ENCODE results near the gene CEBPE. TPM values are rescaled to one million over a fixed set of nuclear protein-coding genes. Genes with fewer than 3 reads are reported as not detected.

CEBPE gene
- total and polyA plus RNA-seq, 2 donors = 0.87 to 2.5 TPM

- DNase-seq (ENCODE audit: low read depth in 6 of 9, low spot score in 9 of 9) = no peak
- Histone ChIP-seq H3K4me1 (ENCODE audit: control insufficient read depth in 2 of 2, insufficient read depth in 2 of 2, low read length in 2 of 2) (peaks cover 13 to 32% of the 10 kb centered on the region in 2 donors), H3K36me3 (ENCODE audit: control insufficient read depth in 2 of 2, insufficient read depth in 2 of 2, low read length in 1 of 2) (peaks cover 59 to 72% of the 10 kb centered on the region in 2 donors), H3K9me3 (ENCODE audit: control insufficient read depth in 2 of 2, insufficient read depth in 1 of 2, low read length in 1 of 2) (no peaks in the 10 kb centered on the region), H3K27ac (ENCODE audit: low read depth in 1 of 2, low read length in 1 of 2) (peak overlapping the region in 1 of 2 donors; percentile 71), H3K27me3 (ENCODE audit: control insufficient read depth in 2 of 2, insufficient read depth in 1 of 2, low read length in 1 of 2) (no peaks in the 10 kb centered on the region), H3K4me3 (ENCODE audit: low read length in 2 of 2) (peak overlapping the region; percentile 67 to 82)
- 28% methylated on average over 10 of the region's 10 CpGs for WGBS
Observed at GRCh38 chr14:23070262-23071129, 48.6 kb downstream of the CEBPE start.

- WGBS = 97% methylated on average over 4 of the region's 4 CpGs
- DNase-seq (ENCODE audit: low read depth in 6 of 9, low spot score in 9 of 9) = no peak
- Histone ChIP-seq H3K4me1 (ENCODE audit: control insufficient read depth in 2 of 2, insufficient read depth in 2 of 2, low read length in 2 of 2) (peaks cover 13 to 32% of the 10 kb centered on the region in 2 donors), H3K4me3 (ENCODE audit: low read length in 2 of 2) (no peak overlapping the region), H3K9me3 (ENCODE audit: control insufficient read depth in 2 of 2, insufficient read depth in 1 of 2, low read length in 1 of 2) (no peaks in the 10 kb centered on the region), H3K36me3 (ENCODE audit: control insufficient read depth in 2 of 2, insufficient read depth in 2 of 2, low read length in 1 of 2) (peaks cover 57 to 72% of the 10 kb centered on the region in 2 donors), H3K27me3 (ENCODE audit: control insufficient read depth in 2 of 2, insufficient read depth in 1 of 2, low read length in 1 of 2) (no peaks in the 10 kb centered on the region), H3K27ac (ENCODE audit: low read depth in 1 of 2, low read length in 1 of 2) (peak overlapping the region in 1 of 2 donors; percentile 52)
Observed at GRCh38 chr14:23069413-23069806, 49.6 kb downstream of the CEBPE start.

GRCh38 chr14:23068789-23069412, 50.2 kb downstream of the CEBPE start:
- H3K27ac ChIP-seq (ENCODE audit: low read depth in 1 of 2, low read length in 1 of 2) = peak overlapping the region in 1 of 2 donors; percentile 52
- no peak overlapping the region for H3K4me3 ChIP-seq (ENCODE audit: low read length in 2 of 2)
- H3K9me3 ChIP-seq (ENCODE audit: control insufficient read depth in 2 of 2, insufficient read depth in 1 of 2, low read length in 1 of 2) = no peaks in the 10 kb centered on the region
- no peaks in the 10 kb centered on the region for H3K27me3 ChIP-seq (ENCODE audit: control insufficient read depth in 2 of 2, insufficient read depth in 1 of 2, low read length in 1 of 2)
- H3K36me3 ChIP-seq (ENCODE audit: control insufficient read depth in 2 of 2, insufficient read depth in 2 of 2, low read length in 1 of 2) = peaks cover 58 to 76% of the 10 kb centered on the region in 2 donors
- 45% methylated on average over 8 of the region's 8 CpGs for WGBS
- H3K4me1 ChIP-seq (ENCODE audit: control insufficient read depth in 2 of 2, insufficient read depth in 2 of 2, low read length in 2 of 2) = peaks cover 13 to 32% of the 10 kb centered on the region in 2 donors
- DNase-seq (ENCODE audit: low read depth in 6 of 9, low spot score in 9 of 9) = peak; percentile 55 to 91 (median 81)

- no peak for DNase-seq (ENCODE audit: low read depth in 6 of 9, low spot score in 9 of 9)
- Histone ChIP-seq H3K36me3 (ENCODE audit: control insufficient read depth in 2 of 2, insufficient read depth in 2 of 2, low read length in 1 of 2) (peaks cover 62 to 78% of the 10 kb centered on the region in 2 donors), H3K27ac (ENCODE audit: low read depth in 1 of 2, low read length in 1 of 2) (no peak overlapping the region), H3K4me1 (ENCODE audit: control insufficient read depth in 2 of 2, insufficient read depth in 2 of 2, low read length in 2 of 2) (peaks cover 13 to 32% of the 10 kb centered on the region in 2 donors), H3K27me3 (ENCODE audit: control insufficient read depth in 2 of 2, insufficient read depth in 1 of 2, low read length in 1 of 2) (no peaks in the 10 kb centered on the region), H3K4me3 (ENCODE audit: low read length in 2 of 2) (no peak overlapping the region), H3K9me3 (ENCODE audit: control insufficient read depth in 2 of 2, insufficient read depth in 1 of 2, low read length in 1 of 2) (no peaks in the 10 kb centered on the region)
- 94% methylated on average over 14 of the region's 14 CpGs for WGBS
Observed at GRCh38 chr14:23067847-23068788, 50.9 kb downstream of the CEBPE start.

Other genes starting within 250 kb of the CEBPE start
- 11.4 TPM for gene LRP10, start 247.5 kb downstream of the CEBPE start, total RNA-seq
- 18.6 TPM for gene LRP10, start 247.5 kb downstream of the CEBPE start, polyA plus RNA-seq
- 0.47 TPM for gene REM2, start 236.0 kb downstream of the CEBPE start, total RNA-seq
- gene REM2, start 236.0 kb downstream of the CEBPE start, polyA plus RNA-seq = 3.2 TPM
- gene RBM23, start 200.1 kb downstream of the CEBPE start, total RNA-seq = 85.2 TPM
- gene RBM23, start 200.1 kb downstream of the CEBPE start, polyA plus RNA-seq = 41.8 TPM
- 76.4 TPM for gene PRMT5, start 189.9 kb downstream of the CEBPE start, total RNA-seq
- 31.8 TPM for gene PRMT5, start 189.9 kb downstream of the CEBPE start, polyA plus RNA-seq
- gene HAUS4, start 162.2 kb downstream of the CEBPE start, total RNA-seq = 51.1 TPM
- gene HAUS4, start 162.2 kb downstream of the CEBPE start, polyA plus RNA-seq = 30.5 TPM
- gene AJUBA, start 136.7 kb downstream of the CEBPE start, total RNA-seq = 14.4 TPM
- gene AJUBA, start 136.7 kb downstream of the CEBPE start, polyA plus RNA-seq = 22.4 TPM
- gene C14orf93, start 109.1 kb downstream of the CEBPE start, total RNA-seq = 23.8 TPM
- gene C14orf93, start 109.1 kb downstream of the CEBPE start, polyA plus RNA-seq = 17.5 TPM
- gene PSMB5, start 84.4 kb downstream of the CEBPE start, total RNA-seq = 93.4 TPM
- gene PSMB5, start 84.4 kb downstream of the CEBPE start, polyA plus RNA-seq = 71.0 TPM
- 48.7 TPM for gene PSMB11, start 77.0 kb downstream of the CEBPE start, total RNA-seq
- 0.62 TPM for gene PSMB11, start 77.0 kb downstream of the CEBPE start, polyA plus RNA-seq
- gene CDH24, start 61.7 kb downstream of the CEBPE start, total RNA-seq = 2.8 TPM
- 7.0 TPM for gene CDH24, start 61.7 kb downstream of the CEBPE start, polyA plus RNA-seq
- 75.6 TPM for gene ACIN1, start 24.1 kb downstream of the CEBPE start, total RNA-seq
- gene ACIN1, start 24.1 kb downstream of the CEBPE start, polyA plus RNA-seq = 123 TPM
- 52.9 TPM for gene C14orf119, start 23.8 kb downstream of the CEBPE start, total RNA-seq
- gene C14orf119, start 23.8 kb downstream of the CEBPE start, polyA plus RNA-seq = 43.6 TPM
- 0.05 TPM for gene CIROP, start 14.3 kb downstream of the CEBPE start, total RNA-seq
- 0.07 TPM for gene CIROP, start 14.3 kb downstream of the CEBPE start, polyA plus RNA-seq
- 3.2 TPM for gene SLC7A8, start 64.4 kb upstream of the CEBPE start, total RNA-seq
- 15.0 TPM for gene SLC7A8, start 64.4 kb upstream of the CEBPE start, polyA plus RNA-seq
- gene RNF212B, start 118.7 kb upstream of the CEBPE start, total RNA-seq = 0.05 TPM
- 0.07 TPM for gene RNF212B, start 118.7 kb upstream of the CEBPE start, polyA plus RNA-seq
- 10.6 TPM for gene HOMEZ, start 166.9 kb upstream of the CEBPE start, total RNA-seq
- gene HOMEZ, start 166.9 kb upstream of the CEBPE start, polyA plus RNA-seq = 10.2 TPM
- 6.6 TPM for gene PPP1R3E, start 183.6 kb upstream of the CEBPE start, total RNA-seq
- 43.1 TPM for gene PPP1R3E, start 183.6 kb upstream of the CEBPE start, polyA plus RNA-seq
- 5.5 TPM for gene BCL2L2, start 187.6 kb upstream of the CEBPE start, total RNA-seq
- gene BCL2L2, start 187.6 kb upstream of the CEBPE start, polyA plus RNA-seq = 20.6 TPM
- 96.4 TPM for gene PABPN1, start 202.2 kb upstream of the CEBPE start, total RNA-seq
- 164 TPM for gene PABPN1, start 202.2 kb upstream of the CEBPE start, polyA plus RNA-seq
- 1.2 TPM for gene SLC22A17, start 233.6 kb upstream of the CEBPE start, total RNA-seq
- 6.3 TPM for gene SLC22A17, start 233.6 kb upstream of the CEBPE start, polyA plus RNA-seq
- gene EFS, start 245.9 kb upstream of the CEBPE start, total RNA-seq = 1.6 TPM
- 5.2 TPM for gene EFS, start 245.9 kb upstream of the CEBPE start, polyA plus RNA-seq